Muscle layer of colon (tissue), 2 donors: ENCODE results near the gene MAGEA9B.
"Not testable (repeated sequence)": the region's sequence is repeated elsewhere in the genome, so short reads cannot be mapped to it uniquely, and the experiment has no call there.

Source experiments
- H3K27ac ChIP-seq: one replicate; pipeline ENCODE4 v1.7.0; 2013; ENCODE audit warnings: low read depth, mild to moderate bottlenecking, low read length, moderate library complexity
- H3K27me3 ChIP-seq, 2 donors: one replicate each; pipeline ENCODE4 v1.7.0; 2013; ENCODE audit warnings: low read length in 2 of 2, mild to moderate bottlenecking in 2 of 2; ENCODE audit not compliant: insufficient read depth in 2 of 2, control insufficient read depth in 1 of 2
- H3K36me3 ChIP-seq: one replicate; pipeline ENCODE4 v1.7.0; 2013; ENCODE audit warnings: mild to moderate bottlenecking, low read length; ENCODE audit not compliant: insufficient read depth
- H3K4me1 ChIP-seq: one replicate; pipeline ENCODE4 v1.7.0; 2013; ENCODE audit warnings: mild to moderate bottlenecking, low read length; ENCODE audit not compliant: insufficient read depth
- H3K4me3 ChIP-seq, 2 donors: one replicate each; pipeline ENCODE4 v1.7.0; 2013; ENCODE audit warnings: low read length in 2 of 2, low read depth in 1 of 2, mild to moderate bottlenecking in 1 of 2, moderate library complexity in 1 of 2
- H3K9ac ChIP-seq: one replicate; pipeline ENCODE4 v1.7.0; 2013; ENCODE audit warnings: low read length
- H3K9me3 ChIP-seq: one replicate; pipeline ENCODE4 v1.7.0; 2013; ENCODE audit warnings: mild to moderate bottlenecking, low read length
- donor health status: abdominal sarcoma.
- donor health status: Adenocarcinoma of cecum.

Gene MAGEA9B

GRCh38 chrX:149546962-149547361 is 40.3 kb downstream of the MAGEA9B start:
- not testable (repeated sequence) for H3K9me3 ChIP-seq, H3K9ac ChIP-seq, H3K27ac ChIP-seq

GRCh38 chrX:149545545-149546543 is 41.4 kb downstream of the MAGEA9B start:
- not testable (repeated sequence) for H3K36me3 ChIP-seq, H3K4me1 ChIP-seq, H3K4me3 ChIP-seq, H3K27ac ChIP-seq, H3K27me3 ChIP-seq, H3K9me3 ChIP-seq, H3K9ac ChIP-seq

More at GRCh38 chrX:149546962-149547361, 40.3 kb downstream of the MAGEA9B start:
- not testable (repeated sequence) for H3K36me3 ChIP-seq, H3K27me3 ChIP-seq, H3K4me3 ChIP-seq, H3K4me1 ChIP-seq

GRCh38 chrX:149541521-149542047 is 45.7 kb downstream of the MAGEA9B start:
- peak overlapping the region; percentile 75 for H3K27ac ChIP-seq
- peak overlapping the region; percentile 37 to 78 for H3K4me3 ChIP-seq
- H3K27me3 ChIP-seq = no peaks in the 10 kb centered on the region
- H3K9ac ChIP-seq = peak overlapping the region; percentile 68
- H3K9me3 ChIP-seq = no peaks in the 10 kb centered on the region
- H3K4me1 ChIP-seq = no peaks in the 10 kb centered on the region
- H3K36me3 ChIP-seq = no peaks in the 10 kb centered on the region

- H3K4me1 ChIP-seq = no peaks in the 10 kb centered on the region
- no peaks in the 10 kb centered on the region for H3K36me3 ChIP-seq
- H3K27ac ChIP-seq = peak within 1 kb of the TSS; percentile 75
- H3K27me3 ChIP-seq = no peaks in the 10 kb centered on the region
- H3K9me3 ChIP-seq = no peaks in the 10 kb centered on the region
- H3K4me3 ChIP-seq = peak within 1 kb of the TSS; percentile 37 to 78
- H3K9ac ChIP-seq = peak within 1 kb of the TSS; percentile 68
These were observed 46.4 kb downstream of the MAGEA9B start, which contains the start of gene EOLA1 for GRCh38 chrX:149540621-149541520. EOLA1 (plus strand) TSS chrX:149541012; CDS start chrX:149545631, 4,619 bp downstream.

- H3K4me3 ChIP-seq = peak overlapping the region in 1 of 2 donors; percentile 78
These were observed 47.1 kb downstream of the MAGEA9B start for GRCh38 chrX:149540131-149540620.

GRCh38 chrX:149539283-149540130 is 47.8 kb downstream of the MAGEA9B start:
- Histone ChIP-seq H3K27me3 (no peaks in the 10 kb centered on the region), H3K36me3 (no peaks in the 10 kb centered on the region), H3K4me3 (peak overlapping the region in 1 of 2 donors; percentile 35), H3K9me3 (no peaks in the 10 kb centered on the region), H3K4me1 (no peaks in the 10 kb centered on the region), H3K9ac (no peak overlapping the region), H3K27ac (no peak overlapping the region)

More at GRCh38 chrX:149540131-149540620, 47.1 kb downstream of the MAGEA9B start:
- no peaks in the 10 kb centered on the region for H3K4me1 ChIP-seq
- no peaks in the 10 kb centered on the region for H3K27me3 ChIP-seq
- no peak overlapping the region for H3K9ac ChIP-seq
- H3K27ac ChIP-seq = peak overlapping the region; percentile 75
- no peaks in the 10 kb centered on the region for H3K9me3 ChIP-seq
- H3K36me3 ChIP-seq = no peaks in the 10 kb centered on the region

- H3K4me1 ChIP-seq, H3K4me3 ChIP-seq, H3K36me3 ChIP-seq: not testable (repeated sequence)
These were observed 49.8 kb downstream of the MAGEA9B start for GRCh38 chrX:149537474-149537873.

GRCh38 chrX:149534926-149535602 is 52.2 kb downstream of the MAGEA9B start:
- not testable (repeated sequence) for H3K27me3 ChIP-seq, H3K36me3 ChIP-seq, H3K4me1 ChIP-seq, H3K9ac ChIP-seq, H3K4me3 ChIP-seq, H3K9me3 ChIP-seq, H3K27ac ChIP-seq

More at GRCh38 chrX:149537474-149537873, 49.8 kb downstream of the MAGEA9B start:
- not testable (repeated sequence) for H3K9ac ChIP-seq, H3K27me3 ChIP-seq, H3K9me3 ChIP-seq, H3K27ac ChIP-seq

- H3K27me3 ChIP-seq, H3K36me3 ChIP-seq, H3K27ac ChIP-seq, H3K4me3 ChIP-seq, H3K9me3 ChIP-seq, H3K9ac ChIP-seq, H3K4me1 ChIP-seq: not testable (repeated sequence)
These were observed 53.3 kb downstream of the MAGEA9B start for GRCh38 chrX:149533999-149534398.

- not testable (repeated sequence) for H3K4me1 ChIP-seq, H3K9ac ChIP-seq, H3K4me3 ChIP-seq, H3K27me3 ChIP-seq, H3K9me3 ChIP-seq, H3K36me3 ChIP-seq, H3K27ac ChIP-seq
These were observed 54.4 kb downstream of the MAGEA9B start for GRCh38 chrX:149532868-149533267.
